SJSA1 (cell line): ENCODE data around the gene MICU1. TPM values are rescaled to one million over a fixed set of nuclear protein-coding genes. Genes with fewer than 3 reads are reported as not detected.
"Not testable (repeated sequence)": the region's sequence is repeated elsewhere in the genome, so short reads cannot be mapped to it uniquely, and the experiment has no call there.

Source experiments
- DNase-seq, 2 experiments: peaks; one replicate each; pipeline ENCODE4 v3.0.0-alpha.2; 2015 to 2020; ENCODE audit warnings: low spot score in 2 of 2, low read depth in 1 of 2
- H3K27ac ChIP-seq: fragments of 250-450 bp; sonication (Bioruptor Pico); 2 replicates; pipeline ENCODE4 v1.5.1; 2020; ENCODE audit warnings: mild to moderate bottlenecking, moderate library complexity
- H3K27me3 ChIP-seq: fragments of 250-450 bp; sonication (Bioruptor Pico); replicated peaks from 2 replicates; pipeline ENCODE4 v1.5.1; 2020; ENCODE audit warnings: mild to moderate bottlenecking, moderate library complexity
- H3K36me3 ChIP-seq: fragments of 250-450 bp; sonication (Bioruptor Pico); 2 replicates; pipeline ENCODE4 v1.5.1; 2020; ENCODE audit warnings: mild to moderate bottlenecking
- H3K4me1 ChIP-seq: fragments of 250-450 bp; sonication (Bioruptor Pico); replicated peaks from 2 replicates; pipeline ENCODE4 v1.6.1; 2021; ENCODE audit warnings: mild to moderate bottlenecking
- H3K4me3 ChIP-seq: fragments of 250-450 bp; sonication (Bioruptor Pico); 2 replicates; pipeline ENCODE4 v1.5.1; 2020; ENCODE audit warnings: mild to moderate bottlenecking
- H3K9me3 ChIP-seq: fragments of 250-450 bp; sonication (Bioruptor Pico); replicated peaks from 2 replicates; pipeline ENCODE4 v1.5.1; 2020; ENCODE audit warnings: mild to moderate bottlenecking
- total RNA-seq: library from RNA; depleted of rRNA; stranded (reverse); fragments of >200 nt; shearing (Covaris generic); gene quantifications from 2 replicates; pipeline ENCODE4 v1.2.3, GENCODE V29; 2014

Gene MICU1
- total RNA-seq, 1 experiment from 2014 or later = 57.1 TPM

GRCh38 chr10:72330069-72330426 lies 295.8 kb downstream of the MICU1 start:
- no peak for DNase-seq
- H3K9me3 ChIP-seq = no peaks in the 10 kb centered on the region
- H3K27me3 ChIP-seq = no peaks in the 10 kb centered on the region
- H3K27ac ChIP-seq = no peak overlapping the region
- H3K4me3 ChIP-seq = no peak overlapping the region
- H3K36me3 ChIP-seq = peaks cover 19% of the 10 kb centered on the region
- H3K4me1 ChIP-seq = peaks cover 37% of the 10 kb centered on the region

GRCh38 chr10:72329290-72330068 lies 296.4 kb downstream of the MICU1 start:
- Histone ChIP-seq H3K27me3 (no peaks in the 10 kb centered on the region), H3K9me3 (no peaks in the 10 kb centered on the region), H3K36me3 (peaks cover 13% of the 10 kb centered on the region), H3K4me3 (no peak overlapping the region), H3K27ac (no peak overlapping the region), H3K4me1 (peaks cover 33% of the 10 kb centered on the region)
- DNase-seq = no peak

GRCh38 chr10:72328829-72329204 lies 297.1 kb downstream of the MICU1 start:
- no peaks in the 10 kb centered on the region for H3K27me3 ChIP-seq
- DNase-seq = no peak
- H3K4me3 ChIP-seq = no peak overlapping the region
- H3K9me3 ChIP-seq = no peaks in the 10 kb centered on the region
- H3K36me3 ChIP-seq = peaks cover 7% of the 10 kb centered on the region; the same call in 1 of the 2 replicates
- peaks cover 29% of the 10 kb centered on the region for H3K4me1 ChIP-seq
- H3K27ac ChIP-seq = no peak overlapping the region

- Histone ChIP-seq H3K27ac (no peak overlapping the region), H3K36me3 (peaks cover under 1% of the 10 kb centered on the region; the same call in 1 of the 2 replicates), H3K9me3 (no peaks in the 10 kb centered on the region), H3K4me3 (no peak overlapping the region), H3K27me3 (no peaks in the 10 kb centered on the region), H3K4me1 (peaks cover 29% of the 10 kb centered on the region)
- DNase-seq = peak; percentile 66 to 72
Measured at GRCh38 chr10:72328045-72328828, 297.6 kb downstream of the MICU1 start.

- H3K4me1 ChIP-seq = peaks cover 32% of the 10 kb centered on the region
- H3K9me3 ChIP-seq, H3K36me3 ChIP-seq, H3K27me3 ChIP-seq, H3K27ac ChIP-seq, DNase-seq, H3K4me3 ChIP-seq: not testable (repeated sequence)
Measured at GRCh38 chr10:72326665-72327603, 298.9 kb downstream of the MICU1 start.

- DNase-seq, H3K36me3 ChIP-seq, H3K27ac ChIP-seq, H3K27me3 ChIP-seq, H3K9me3 ChIP-seq, H3K4me3 ChIP-seq: not testable (repeated sequence)
- H3K4me1 ChIP-seq = peaks cover 36% of the 10 kb centered on the region
Measured at GRCh38 chr10:72325243-72326175, 300.4 kb downstream of the MICU1 start.

GRCh38 chr10:72323771-72324191 lies 302.1 kb downstream of the MICU1 start:
- H3K4me3 ChIP-seq = no peak overlapping the region
- no peaks in the 10 kb centered on the region for H3K9me3 ChIP-seq
- no peak overlapping the region for H3K27ac ChIP-seq
- no peaks in the 10 kb centered on the region for H3K36me3 ChIP-seq
- H3K4me1 ChIP-seq = peaks cover 54% of the 10 kb centered on the region
- DNase-seq = no peak
- no peaks in the 10 kb centered on the region for H3K27me3 ChIP-seq

GRCh38 chr10:72323108-72323749 lies 302.6 kb downstream of the MICU1 start:
- Histone ChIP-seq H3K36me3 (no peaks in the 10 kb centered on the region), H3K27me3 (no peaks in the 10 kb centered on the region), H3K9me3 (no peaks in the 10 kb centered on the region), H3K27ac (no peak overlapping the region), H3K4me3 (no peak overlapping the region), H3K4me1 (peaks cover 53% of the 10 kb centered on the region)
- no peak for DNase-seq

- Histone ChIP-seq H3K36me3 (no peaks in the 10 kb centered on the region), H3K9me3 (no peaks in the 10 kb centered on the region), H3K4me3 (no peak overlapping the region), H3K4me1 (peaks cover 48% of the 10 kb centered on the region), H3K27ac (peak overlapping the region; percentile 88), H3K27me3 (no peaks in the 10 kb centered on the region)
- no peak for DNase-seq
Measured at GRCh38 chr10:72322280-72323058, 303.4 kb downstream of the MICU1 start.

- H3K27ac ChIP-seq = peak overlapping the region; percentile 88
- peaks cover 48% of the 10 kb centered on the region for H3K4me1 ChIP-seq
- H3K9me3 ChIP-seq = no peaks in the 10 kb centered on the region
- no peak for DNase-seq
- no peak overlapping the region for H3K4me3 ChIP-seq
- H3K36me3 ChIP-seq = no peaks in the 10 kb centered on the region
- H3K27me3 ChIP-seq = no peaks in the 10 kb centered on the region
Measured at GRCh38 chr10:72322030-72322279, 303.9 kb downstream of the MICU1 start.

GRCh38 chr10:72321248-72322029 lies 304.4 kb downstream of the MICU1 start:
- H3K4me3 ChIP-seq = no peak overlapping the region
- peak overlapping the region; percentile 88 for H3K27ac ChIP-seq
- no peaks in the 10 kb centered on the region for H3K27me3 ChIP-seq
- no peaks in the 10 kb centered on the region for H3K36me3 ChIP-seq
- peaks cover 48% of the 10 kb centered on the region for H3K4me1 ChIP-seq
- DNase-seq = no peak
- H3K9me3 ChIP-seq = no peaks in the 10 kb centered on the region
